GM21526 (cell line): ENCODE measurements around the gene C5.
"Not testable (repeated sequence)": the region's sequence is repeated elsewhere in the genome, so short reads cannot be mapped to it uniquely, and the experiment has no call there.

Experiments
- ATAC-seq: cut with Tn5 transposase; IDR thresholded peaks from one replicate; pipeline ENCODE4 v1.9.1; 2021; ENCODE audit warnings: moderate library complexity; ENCODE audit not compliant: unreplicated experiment, low FRiP score

C5 gene

GRCh38 chr9:120983259-120983837 lies 66.7 kb downstream of the C5 start:
- no peak for ATAC-seq

GRCh38 chr9:120982836-120983235 lies 67.2 kb downstream of the C5 start:
- ATAC-seq = no peak

GRCh38 chr9:120980951-120981350 lies 69.1 kb downstream of the C5 start:
- no peak for ATAC-seq

DNA sequence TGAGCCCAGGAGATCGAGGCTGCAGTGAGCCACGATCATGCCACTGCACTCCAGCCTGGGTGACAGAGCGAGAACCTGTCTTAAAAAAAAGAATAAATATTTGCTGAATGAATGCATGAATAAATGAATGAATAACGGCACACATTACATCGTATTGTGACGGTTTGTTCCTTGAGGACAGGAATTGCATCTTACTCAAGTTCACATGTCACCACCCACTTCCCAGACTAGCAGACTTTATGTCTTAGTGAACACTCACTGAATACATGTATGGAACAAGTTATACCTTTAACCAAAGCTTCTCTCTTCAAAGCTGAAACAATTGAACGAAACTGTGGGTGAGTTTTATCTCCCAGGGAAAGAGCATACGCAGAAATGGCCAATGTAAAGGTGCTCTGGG lies 70.3 kb downstream of the C5 start:
- ATAC-seq = no peak

DNA sequence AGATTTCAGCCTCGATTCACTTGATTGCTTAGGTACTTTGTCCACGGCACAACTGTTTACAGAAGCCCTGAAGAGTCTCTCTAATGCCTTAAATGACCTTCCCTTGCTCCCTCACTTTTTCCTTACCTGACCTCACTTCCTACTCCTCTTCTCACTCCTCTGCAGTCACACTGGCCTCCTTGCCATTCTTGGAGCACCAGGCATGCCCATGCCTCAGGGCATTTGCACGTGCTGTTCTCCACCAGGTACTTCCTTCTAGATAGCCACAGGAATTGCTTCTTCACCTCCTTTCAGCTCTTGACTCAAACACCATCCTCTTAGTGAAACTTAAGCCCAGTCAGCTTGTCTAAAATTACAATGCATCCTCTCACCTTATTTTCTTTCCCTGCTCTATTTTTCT lies 71.1 kb downstream of the C5 start:
- no peak for ATAC-seq

- ATAC-seq = no peak
Measured at GRCh38 chr9:120977321-120977720, 72.8 kb downstream of the C5 start.

DNA sequence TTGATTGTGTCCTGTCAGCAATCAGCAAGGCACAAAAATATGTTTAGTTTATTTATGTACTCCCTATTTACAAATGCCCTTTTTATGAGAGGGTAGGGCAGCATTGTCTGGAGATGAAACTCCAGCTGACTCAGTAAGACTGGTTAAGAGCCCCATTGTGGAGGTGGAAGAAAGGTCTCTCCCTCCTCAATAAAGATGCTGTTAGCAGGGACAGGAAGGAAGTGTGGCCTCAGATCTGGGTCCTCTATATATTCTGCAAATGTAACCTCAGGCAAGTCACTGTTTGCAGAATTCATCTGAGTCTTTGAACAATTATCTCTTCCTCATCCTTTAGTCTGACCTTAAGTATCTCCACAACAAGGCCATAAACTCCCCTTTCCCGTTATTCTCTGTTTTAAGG lies 75.2 kb downstream of the C5 start:
- ATAC-seq = no peak

GRCh38 chr9:120974181-120974580 lies 75.9 kb downstream of the C5 start:
- ATAC-seq = no peak

DNA sequence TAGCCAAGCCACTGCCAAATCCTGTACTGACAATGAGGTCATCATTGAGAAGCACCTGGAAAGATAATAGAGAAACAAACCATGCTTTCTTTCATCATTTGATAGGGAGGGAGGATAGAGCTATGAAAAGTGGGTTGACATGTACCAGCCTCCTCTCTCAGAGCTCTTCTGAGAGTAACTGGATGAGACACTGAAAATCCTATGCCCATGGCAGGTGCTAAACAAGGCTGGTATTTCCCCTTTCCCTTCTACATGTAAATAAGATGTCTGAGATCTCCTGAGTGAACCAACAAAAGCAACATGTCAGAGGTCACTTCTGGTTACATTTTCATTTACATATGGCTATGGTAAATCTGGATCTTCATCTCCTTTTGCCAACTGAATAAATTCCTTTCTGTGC lies 78.1 kb downstream of the C5 start:
- ATAC-seq = no peak

DNA sequence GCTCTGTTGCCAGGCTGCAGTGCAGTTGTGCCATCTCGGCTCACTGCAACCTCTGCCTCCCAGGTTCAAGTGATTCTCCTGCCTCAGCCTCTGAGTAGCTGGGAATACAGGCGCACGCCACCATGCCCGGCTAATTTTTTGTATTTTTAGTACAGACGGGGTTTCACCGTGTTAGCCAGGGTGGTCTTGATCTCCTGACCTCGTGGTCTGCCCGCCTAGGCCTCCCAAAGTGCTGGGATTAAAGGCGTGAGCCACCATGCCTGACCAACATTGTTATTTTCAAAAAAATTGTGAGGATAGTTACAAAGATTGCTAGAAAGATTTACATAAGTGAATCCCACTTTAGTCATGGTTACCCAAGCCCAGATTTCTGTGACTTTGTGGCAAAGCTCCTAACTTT lies 78.6 kb downstream of the C5 start:
- ATAC-seq = not testable (repeated sequence)

GRCh38 chr9:120970244-120970643 lies 79.8 kb downstream of the C5 start:
- ATAC-seq = no peak

DNA sequence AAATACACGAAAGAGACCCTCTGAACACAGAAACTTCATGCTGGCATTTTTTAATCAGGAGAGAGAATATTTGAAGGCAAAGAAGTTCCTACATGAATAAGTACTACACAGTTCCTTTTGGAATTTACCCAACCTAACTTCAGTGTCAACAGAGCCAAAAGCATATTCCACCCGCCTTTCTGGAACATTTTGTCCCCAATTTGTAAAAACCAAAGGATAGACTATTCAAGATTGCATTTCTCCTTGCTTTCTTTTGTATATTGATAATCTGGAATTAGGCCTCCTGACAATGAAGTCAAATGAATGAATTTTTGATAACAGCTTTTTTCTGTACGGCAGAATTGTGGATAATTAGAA lies 84.1 kb downstream of the C5 start:
- ATAC-seq = no peak

DNA sequence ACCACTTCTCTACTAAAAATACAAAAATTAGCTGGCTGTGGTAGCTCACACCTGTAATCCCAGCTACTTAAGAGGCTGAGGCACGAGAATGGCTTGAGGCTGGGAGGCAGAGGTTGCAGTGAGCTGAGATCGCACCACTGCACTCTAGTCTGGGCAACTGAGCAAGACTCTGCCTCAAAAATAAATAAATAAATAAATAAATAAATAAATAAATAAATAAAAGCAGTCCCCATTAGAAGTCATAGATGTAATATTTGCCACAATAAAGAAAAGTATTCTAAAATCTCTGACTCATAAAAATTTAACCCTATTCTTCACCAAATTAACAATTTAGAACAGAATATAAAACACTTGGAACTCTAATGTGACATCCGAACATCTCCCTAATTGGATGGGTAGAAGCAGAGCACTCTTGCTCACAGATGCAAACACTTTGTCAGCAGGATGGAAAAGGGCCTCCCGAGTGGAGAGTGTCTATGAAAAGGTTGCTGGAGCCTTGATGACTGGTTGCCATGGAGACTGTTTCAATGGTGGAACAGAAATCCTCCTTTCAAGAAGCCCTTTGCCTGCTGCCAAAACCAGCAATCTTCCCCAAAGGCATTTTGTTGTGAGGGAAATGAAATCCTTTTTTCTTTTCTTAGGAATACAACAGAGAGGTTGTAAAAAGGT lies 84.6 kb downstream of the C5 start:
- no peak for ATAC-seq

DNA sequence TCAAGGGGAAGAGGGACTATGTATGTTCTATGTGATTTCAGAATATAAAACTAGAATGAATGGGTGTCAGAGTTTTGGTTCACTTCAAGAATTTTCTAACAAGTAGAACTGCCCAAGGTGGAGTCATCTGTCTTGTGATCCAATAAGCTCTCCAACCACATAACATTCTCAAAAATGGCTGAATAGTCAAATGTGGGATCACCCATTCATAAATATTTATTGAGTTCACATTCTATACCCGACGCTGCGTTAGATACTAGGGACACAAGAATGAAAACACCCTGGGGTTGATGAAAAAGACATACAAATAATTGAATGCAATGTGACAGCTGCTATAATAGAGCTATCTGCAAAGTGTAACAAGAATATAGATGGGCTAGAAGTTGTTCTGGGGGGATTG lies 88.1 kb downstream of the C5 start:
- ATAC-seq = no peak

DNA sequence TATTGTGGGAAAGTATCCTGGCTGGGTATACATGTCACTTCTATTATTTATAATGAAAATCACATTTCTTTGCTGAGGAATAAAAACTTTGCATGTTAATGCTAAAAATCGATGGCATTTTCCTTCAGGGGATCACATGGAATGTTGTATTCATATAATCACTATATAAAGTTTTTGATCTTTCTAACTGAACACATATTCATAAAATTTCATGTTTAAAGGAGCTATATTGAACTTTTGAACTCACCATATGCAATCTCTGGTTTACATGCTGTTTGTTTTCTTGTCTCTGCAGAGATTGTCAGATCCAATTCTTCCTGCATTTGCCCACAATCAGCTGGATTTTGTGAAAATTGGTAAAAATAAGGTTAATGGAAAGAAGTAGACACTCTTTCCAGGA lies 90.1 kb downstream of the C5 start:
- ATAC-seq = no peak

- no peak for ATAC-seq
Measured at GRCh38 chr9:120956862-120957261, 93.2 kb downstream of the C5 start.

DNA sequence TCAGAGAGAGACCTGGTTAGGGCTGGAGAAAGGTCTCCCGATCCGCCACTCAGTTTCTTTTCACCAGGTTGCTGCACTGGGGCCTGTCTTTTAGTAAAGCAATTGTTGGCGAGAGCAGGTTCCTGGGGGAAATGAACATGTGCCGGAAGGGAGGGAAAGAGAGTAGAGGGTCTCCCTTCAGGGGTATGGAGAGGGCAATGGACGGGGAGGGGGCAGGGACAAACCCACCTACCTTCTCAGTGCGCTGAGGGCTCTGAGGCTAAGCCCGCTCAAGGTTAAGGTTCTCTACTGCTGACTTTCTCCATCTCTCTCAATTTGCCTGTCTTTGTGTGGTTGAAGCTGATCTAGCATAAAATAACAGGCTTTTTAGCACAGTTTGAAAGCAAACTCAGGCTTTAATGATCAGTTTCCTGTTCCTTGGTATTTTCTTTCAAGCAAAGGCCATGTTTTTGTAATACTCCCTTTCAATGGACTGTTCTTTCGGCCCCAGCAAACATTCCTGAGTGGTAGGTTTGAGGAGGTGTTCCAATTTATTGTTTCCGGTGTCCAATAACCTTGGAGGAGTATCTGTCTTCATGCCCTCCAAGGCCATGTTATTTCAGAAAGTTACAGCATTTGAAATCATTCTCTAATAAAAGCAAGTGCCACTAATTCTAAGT lies 98.0 kb downstream of the C5 start:
- no peak for ATAC-seq

- no peak for ATAC-seq
Measured at GRCh38 chr9:120950421-120951388, 99.4 kb downstream of the C5 start.

DNA sequence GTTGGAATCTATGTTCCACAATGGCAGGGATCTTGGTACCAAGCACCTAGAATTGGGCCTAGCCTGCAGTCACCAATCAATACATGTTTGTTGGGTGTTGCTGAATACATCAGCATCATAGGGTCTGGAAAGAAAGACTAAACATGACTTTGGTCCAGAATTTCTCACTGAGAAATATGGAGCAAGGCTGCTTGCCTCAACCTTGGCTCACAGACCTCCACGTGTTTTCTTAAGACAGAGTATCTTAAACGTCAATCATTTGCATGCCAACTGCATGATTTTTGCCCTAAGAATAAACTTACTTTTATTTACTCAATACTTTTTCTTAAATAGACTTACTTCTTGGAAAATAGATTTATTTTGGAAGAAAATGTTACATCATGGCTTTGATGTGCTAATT lies 100.8 kb downstream of the C5 start:
- no peak for ATAC-seq

DNA sequence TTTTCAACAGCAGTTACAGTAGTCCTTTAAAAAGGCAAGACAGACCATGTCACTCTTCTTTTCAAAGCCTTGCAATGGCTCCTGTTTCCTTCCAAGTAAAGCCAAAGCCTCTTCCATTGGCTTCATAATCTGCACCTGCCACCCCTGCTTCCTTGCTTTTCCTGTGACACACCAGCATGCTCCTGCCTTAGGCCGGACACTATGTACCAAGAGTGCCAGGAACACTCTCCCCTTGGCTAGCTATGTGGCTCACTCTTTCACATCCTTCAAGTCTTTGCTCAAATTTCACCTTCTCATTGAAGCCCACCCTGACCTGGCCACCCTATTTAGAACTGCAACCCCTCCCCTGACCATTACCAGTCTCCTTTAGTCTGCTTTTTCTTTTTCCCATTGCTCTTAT lies 101.3 kb downstream of the C5 start:
- ATAC-seq = no peak

- ATAC-seq = no peak
Measured at GRCh38 chr9:120947222-120947621, 102.9 kb downstream of the C5 start.
